Large intestine (tissue), 12 donors: ENCODE measurements around the gene ZMYM5. TPM values are rescaled to one million over a fixed set of nuclear protein-coding genes. Genes with fewer than 3 reads are reported as not detected.
"Not testable (repeated sequence)": the region's sequence is repeated elsewhere in the genome, so short reads cannot be mapped to it uniquely, and the experiment has no call there.

Source experiments
- DNase-seq, 2 donors: peaks; one replicate each; pipeline versions ENCODE4 v3.0.0 to v3.0.0-alpha.2; 2013
- H3K27ac ChIP-seq: one replicate; pipeline ENCODE4 v1.5.1; 2013; ENCODE audit warnings: low read length
- H3K27me3 ChIP-seq: 2 replicates; pipeline ENCODE4 v1.6.1; 2013; ENCODE audit warnings: low read length; ENCODE audit not compliant: control insufficient read depth, insufficient read depth
- H3K36me3 ChIP-seq: 2 replicates; pipeline ENCODE4 v1.6.1; 2013; ENCODE audit warnings: low read length; ENCODE audit not compliant: control insufficient read depth, insufficient read depth
- H3K4me1 ChIP-seq: one replicate; pipeline ENCODE4 v1.6.1; 2013; ENCODE audit warnings: low read length; ENCODE audit not compliant: control insufficient read depth, insufficient read depth
- H3K4me3 ChIP-seq: one replicate; pipeline ENCODE4 v1.5.1; 2013; ENCODE audit warnings: low read length
- H3K9me3 ChIP-seq: one replicate; pipeline ENCODE4 v1.6.1; 2013; ENCODE audit warnings: mild to moderate bottlenecking, low read depth, low read length, moderate library complexity; ENCODE audit not compliant: control insufficient read depth
- WGBS: methylation state at CpG from one replicate; pipeline ENCODE4 v1.1.5; 2013; ENCODE audit warnings: low lambda C conversion rate; ENCODE audit not compliant: insufficient coverage; 5-methylcytosine and 5-hydroxymethylcytosine counted together
- long read RNA-seq, 11 donors: transcript quantifications; one replicate each; lab custom pipeline, GENCODE V29; 2026
- polyA plus RNA-seq: library from polyadenylated mRNA; unstranded; fragments of 120-200 nt; gene quantifications from one replicate; pipeline ENCODE4 v1.2.1, GENCODE V29; 2013

ZMYM5 gene
- 20.1 TPM for polyA plus RNA-seq
- long read RNA-seq, donor 1, partial matches to known transcripts, result 5 of 6 reads
- long read RNA-seq, donor 1, other reads (novel, unspliced or antisense), result 0 of 6 reads
- long read RNA-seq, donor 2, partial matches to known transcripts, result 0 of 2 reads
- long read RNA-seq, donor 2, other reads (novel, unspliced or antisense), result 0 of 2 reads
- long read RNA-seq, donor 3, result 0 reads
- long read RNA-seq, donor 4, result 0 reads
- long read RNA-seq, donor 5, partial matches to known transcripts, result 0 of 1 reads
- long read RNA-seq, donor 5, other reads (novel, unspliced or antisense), result 0 of 1 reads
- long read RNA-seq, donor 6, partial matches to known transcripts, result 10 of 13 reads
- long read RNA-seq, donor 6, other reads (novel, unspliced or antisense), result 0 of 13 reads
- long read RNA-seq, donor 7, partial matches to known transcripts, result 0 of 3 reads
- long read RNA-seq, donor 7, other reads (novel, unspliced or antisense), result 0 of 3 reads
- long read RNA-seq, donor 8, partial matches to known transcripts, result 13 of 13 reads
- long read RNA-seq, donor 8, other reads (novel, unspliced or antisense), result 0 of 13 reads
- long read RNA-seq, donor 9, partial matches to known transcripts, result 34 of 38 reads
- long read RNA-seq, donor 9, other reads (novel, unspliced or antisense), result 0 of 38 reads
- long read RNA-seq, donor 10, partial matches to known transcripts, result 7 of 13 reads
- long read RNA-seq, donor 10, other reads (novel, unspliced or antisense), result 0 of 13 reads
- long read RNA-seq, donor 11, partial matches to known transcripts, result 17 of 20 reads
- long read RNA-seq, donor 11, other reads (novel, unspliced or antisense), result 0 of 20 reads

- H3K36me3 ChIP-seq, result peaks cover 5% of the 10 kb centered on the region
- DNase-seq, result peak; percentile 99 to 100
- H3K27me3 ChIP-seq, result no peaks in the 10 kb centered on the region
- H3K4me3 ChIP-seq, result peak within 1 kb of the TSS; percentile 86
- H3K9me3 ChIP-seq, result no peaks in the 10 kb centered on the region
- WGBS, result no CpG with 5 or more reads among the region's 79 CpGs
- H3K4me1 ChIP-seq, result peaks cover 16% of the 10 kb centered on the region
- H3K27ac ChIP-seq, result peak within 1 kb of the TSS; percentile 100
Observed at GRCh38 chr13:19863323-19864023, at the start of gene ZMYM5. ZMYM5 (minus strand) TSS chr13:19863649; CDS start chr13:19852180, 11,469 bp downstream.

GRCh38 chr13:19910336-19911072, 47.1 kb upstream of the ZMYM5 start:
- Histone ChIP-seq H3K9me3 (no peaks in the 10 kb centered on the region), H3K27ac (no peak overlapping the region), H3K36me3 (no peaks in the 10 kb centered on the region), H3K4me3 (no peak overlapping the region), H3K27me3 (no peaks in the 10 kb centered on the region), H3K4me1 (no peaks in the 10 kb centered on the region)
- DNase-seq, result no peak
- whole genome bisulfite sequencing, result 100% methylated on average over 2 of the region's 9 CpGs

GRCh38 chr13:19908350-19908986, 45.0 kb upstream of the ZMYM5 start:
- Histone ChIP-seq H3K9me3 (no peaks in the 10 kb centered on the region), H3K4me1 (no peaks in the 10 kb centered on the region), H3K27me3 (no peaks in the 10 kb centered on the region), H3K4me3 (no peak overlapping the region), H3K36me3 (no peaks in the 10 kb centered on the region), H3K27ac (no peak overlapping the region)
- no peak for DNase-seq
- WGBS, result 89% methylated on average over 1 of the region's 1 CpG

- H3K4me3 ChIP-seq, H3K27ac ChIP-seq, H3K9me3 ChIP-seq, DNase-seq, H3K27me3 ChIP-seq, H3K36me3 ChIP-seq, H3K4me1 ChIP-seq: not testable (repeated sequence)
- no CpG with 5 or more reads among the region's 9 CpGs for WGBS
Observed at GRCh38 chr13:19905487-19906195, 42.2 kb upstream of the ZMYM5 start.

- no peak for DNase-seq
- no peaks in the 10 kb centered on the region for H3K4me1 ChIP-seq
- no peaks in the 10 kb centered on the region for H3K9me3 ChIP-seq
- H3K27me3 ChIP-seq, result no peaks in the 10 kb centered on the region
- 70% methylated on average over 2 of the region's 6 CpGs for WGBS
- no peak overlapping the region for H3K4me3 ChIP-seq
- H3K27ac ChIP-seq, result no peak overlapping the region
- H3K36me3 ChIP-seq, result no peaks in the 10 kb centered on the region
Observed at GRCh38 chr13:19890030-19890429, 26.6 kb upstream of the ZMYM5 start.

DNA sequence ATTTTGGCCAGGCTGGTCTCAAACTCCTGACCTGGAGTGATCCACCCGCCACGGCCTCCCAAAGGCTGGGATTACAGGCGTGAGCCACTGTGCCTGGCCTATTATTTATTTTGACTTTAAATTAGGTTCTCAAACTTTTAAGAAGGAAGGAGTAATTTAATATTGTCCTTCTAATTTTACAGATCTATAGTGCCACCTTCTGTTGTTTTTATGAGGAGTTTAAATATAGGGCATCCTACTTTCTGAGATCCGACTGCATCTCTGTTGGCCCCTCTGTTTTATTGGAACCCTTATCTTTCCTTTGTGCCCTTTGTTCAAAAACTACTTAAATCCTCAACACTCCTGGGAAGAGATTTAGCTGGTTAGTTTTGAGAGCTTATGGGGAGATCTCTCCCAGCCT, 25.4 kb upstream of the ZMYM5 start:
- H3K27me3 ChIP-seq, result no peaks in the 10 kb centered on the region
- H3K9me3 ChIP-seq, result peaks cover 2% of the 10 kb centered on the region
- no peak for DNase-seq
- no peak overlapping the region for H3K4me3 ChIP-seq
- no CpG with 5 or more reads among the region's 4 CpGs for WGBS
- no peaks in the 10 kb centered on the region for H3K36me3 ChIP-seq
- H3K27ac ChIP-seq, result no peak overlapping the region
- H3K4me1 ChIP-seq, result no peaks in the 10 kb centered on the region

GRCh38 chr13:19882231-19882630, 18.8 kb upstream of the ZMYM5 start:
- DNase-seq, result no peak
- no peaks in the 10 kb centered on the region for H3K27me3 ChIP-seq
- no peak overlapping the region for H3K4me3 ChIP-seq
- no peak overlapping the region for H3K27ac ChIP-seq
- no peaks in the 10 kb centered on the region for H3K4me1 ChIP-seq
- no peaks in the 10 kb centered on the region for H3K36me3 ChIP-seq
- peaks cover 2% of the 10 kb centered on the region for H3K9me3 ChIP-seq
- no CpG with 5 or more reads among the region's 3 CpGs for WGBS

DNA sequence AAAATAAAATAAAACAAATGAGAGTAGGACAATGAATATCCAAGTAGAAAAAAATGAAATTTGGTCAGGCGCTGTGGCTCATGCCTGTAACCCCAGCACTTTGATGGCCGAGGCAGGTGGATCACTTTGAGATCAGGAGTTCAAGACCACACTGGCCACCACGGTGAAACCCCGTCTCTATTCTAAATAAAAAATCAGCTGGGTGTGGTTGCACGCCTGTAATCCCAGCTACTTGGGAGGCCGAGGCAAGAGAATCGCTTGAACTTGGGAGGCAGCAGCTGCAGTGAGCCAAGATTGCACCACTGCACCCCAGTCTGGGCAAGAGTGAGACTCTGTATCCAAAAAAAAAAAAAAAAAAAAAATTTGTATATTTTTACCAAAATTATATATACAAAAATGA, 18.2 kb upstream of the ZMYM5 start:
- Histone ChIP-seq H3K4me3 (no peak overlapping the region), H3K9me3 (peaks cover 2% of the 10 kb centered on the region), H3K36me3 (no peaks in the 10 kb centered on the region), H3K27ac (no peak overlapping the region), H3K4me1 (no peaks in the 10 kb centered on the region), H3K27me3 (no peaks in the 10 kb centered on the region)
- DNase-seq, result no peak
- 86% methylated on average over 1 of the region's 7 CpGs for WGBS

DNA sequence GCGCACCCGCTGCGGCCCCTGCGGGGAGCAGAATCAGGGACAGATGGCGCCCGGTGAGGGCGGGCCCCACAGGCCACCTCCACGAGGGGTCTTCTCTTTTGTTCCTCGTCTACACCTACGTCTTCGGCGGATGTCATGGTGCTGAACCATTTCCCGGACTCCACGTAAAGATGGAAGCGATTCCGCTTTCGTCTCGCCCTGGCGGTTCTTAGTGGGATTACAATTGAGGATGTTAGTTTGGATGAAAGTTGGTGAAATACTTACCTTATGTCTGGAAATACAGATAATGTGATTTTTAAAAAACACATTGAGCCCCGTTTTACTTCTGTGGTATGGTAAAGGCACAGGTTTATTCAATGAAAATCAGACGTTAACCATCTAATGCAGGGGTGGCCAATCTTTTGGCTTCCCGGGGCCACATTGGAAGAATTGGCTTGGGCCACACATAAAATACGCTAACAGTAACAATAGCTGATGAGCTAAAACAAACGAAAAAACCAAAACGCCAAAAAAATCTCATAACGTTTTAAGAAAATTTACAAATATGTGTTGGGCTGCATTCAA, 1.4 kb upstream of the ZMYM5 start:
- H3K4me1 ChIP-seq, result peaks cover 16% of the 10 kb centered on the region
- H3K27ac ChIP-seq, result peak overlapping the region; percentile 100
- peak; percentile 47 to 81 for DNase-seq
- peaks cover 2% of the 10 kb centered on the region for H3K36me3 ChIP-seq
- no peaks in the 10 kb centered on the region for H3K9me3 ChIP-seq
- no peaks in the 10 kb centered on the region for H3K27me3 ChIP-seq
- H3K4me3 ChIP-seq, result peak overlapping the region; percentile 84
- WGBS, result 50% methylated on average over 4 of the region's 26 CpGs
